Left colon (tissue), 2 donors: ENCODE measurements around the gene TMX2. TPM values are rescaled to one million over a fixed set of nuclear protein-coding genes. Genes with fewer than 3 reads are reported as not detected.

Experiments
- ATAC-seq: fragments of 200-7000 bp; cut with Tn5 transposase; one replicate; pipeline ENCODE4 v1.9.1; 2020; ENCODE audit warnings: mild to moderate bottlenecking, moderate library complexity
- DNase-seq, 2 donors: peaks; one replicate each; pipeline ENCODE4 v3.0.0-alpha.2; 2020
- intact Hi-C, 2 donors: fragments of 100-400 bp; cut with DNase I in 1 of 2; cut with micrococcal nuclease in 1 of 2; formaldehyde crosslinking; loops; one replicate each; pipeline versions ENCODE4 v1.11.2 to v1.14.0; 2022; cut with DNase I, micrococcal nuclease
- total RNA-seq, 2 donors: library from RNA; stranded (reverse); fragmentation: NEBNext Ultra II Directional; extraction: Animal tissue kit (Norgen Biotek cat#: 25700); gene quantifications; one replicate each; pipeline ENCODE4 v1.2.1, GENCODE V29; 2021
- donor health status: DM: no; HTN: no; CAD: no.
- donor health status: DM: yes; HTN: yes; CAD: no.

TMX2 gene
- total RNA-seq, 2 donors from 2014 or later: 93.4 to 132 TPM

GRCh38 chr11:57786436-57786835, 74.0 kb downstream of the TMX2 start:
- DNase-seq (no peak), ATAC-seq (no peak)
- intact Hi-C loops: no loop called here

- ATAC-seq: peak; percentile 1
- intact Hi-C loops: no loop called here
- DNase-seq: no peak
Measured at GRCh38 chr11:57787006-57787604, 74.7 kb downstream of the TMX2 start.

GRCh38 chr11:57787920-57788702, 75.7 kb downstream of the TMX2 start:
- peak; percentile 38 for ATAC-seq
- intact Hi-C loops: no loop called here
- no peak for DNase-seq

- DNase-seq: no peak
- ATAC-seq: no peak
- intact Hi-C loops: no loop called here
Measured at GRCh38 chr11:57788703-57789088, 76.3 kb downstream of the TMX2 start.

Other genes starting within 250 kb of the TMX2 start
- gene SLC43A1, start 196.9 kb upstream of the TMX2 start, total RNA-seq: 1 to 10 TPM; 7.1 to 9.6 TPM
- gene TIMM10, start 181.8 kb upstream of the TMX2 start, total RNA-seq: 10 to 100 TPM; 28.6 to 47.4 TPM
- not detected for gene SMTNL1, start 175.0 kb upstream of the TMX2 start, total RNA-seq
- 10 to 100 TPM; 27.6 to 47.2 TPM for gene UBE2L6, start 144.9 kb upstream of the TMX2 start, total RNA-seq
- 10 to 100 TPM; 34.6 to 78.6 TPM for gene SERPING1, start 114.9 kb upstream of the TMX2 start, total RNA-seq
- 1 to 10 TPM in 1 of 2 donors, under 1 TPM in 1; 0.58 to 1.2 TPM for gene YPEL4, start 62.7 kb upstream of the TMX2 start, total RNA-seq
- 10 to 100 TPM; 11.4 to 11.8 TPM for gene CLP1, start 54.8 kb upstream of the TMX2 start, total RNA-seq
- 10 to 100 TPM; 74.4 to 90.6 TPM for gene ZDHHC5, start 44.5 kb upstream of the TMX2 start, total RNA-seq
- gene MED19, start 378 bp upstream of the TMX2 start, total RNA-seq: 10 to 100 TPM; 10.4 to 12.1 TPM
- 10 to 100 TPM; 64.0 to 77.4 TPM for gene SELENOH, start 28.9 kb downstream of the TMX2 start, total RNA-seq
- not detected for gene BTBD18, start 39.2 kb downstream of the TMX2 start, total RNA-seq
- 100 to 1,000 TPM; 458 to 553 TPM for gene CTNND1, start 49.2 kb downstream of the TMX2 start, total RNA-seq